Trophoblast cell (in vitro differentiated cells and primary cell): ENCODE data around the gene MAP3K12. TPM values are rescaled to one million over a fixed set of nuclear protein-coding genes. Genes with fewer than 3 reads are reported as not detected.
A peak's percentile ranks its signal among the peaks of the same experiment; 100 is the strongest.
"Not testable (repeated sequence)": the region's sequence is repeated elsewhere in the genome, so short reads cannot be mapped to it uniquely, and the experiment has no call there.

ENCODE experiments used
- DNase-seq, 2 donors: peaks; one replicate each; pipeline ENCODE4 v3.0.0-alpha.2; 2016
- H2AFZ ChIP-seq: 2 replicates; pipeline ENCODE4 v1.6.1; 2013; ENCODE audit warnings: low read length, moderate library complexity, mild to moderate bottlenecking; ENCODE audit not compliant: insufficient read depth, poor library complexity
- H2AK5ac ChIP-seq: 2 replicates; pipeline ENCODE4 v1.6.1; 2013; ENCODE audit warnings: mild to moderate bottlenecking, low read length
- H2BK120ac ChIP-seq: 2 replicates; pipeline ENCODE4 v1.6.1; 2013; ENCODE audit warnings: low read length, mild to moderate bottlenecking, moderate library complexity; ENCODE audit not compliant: insufficient read depth, poor library complexity
- H2BK12ac ChIP-seq: 2 replicates; pipeline ENCODE4 v1.6.1; 2013; ENCODE audit warnings: mild to moderate bottlenecking, low read length, moderate library complexity
- H2BK5ac ChIP-seq: 2 replicates; pipeline ENCODE4 v1.6.1; 2013; ENCODE audit warnings: low read length, low read depth, moderate library complexity, mild to moderate bottlenecking; ENCODE audit not compliant: poor library complexity
- H3K14ac ChIP-seq: 2 replicates; pipeline ENCODE4 v1.6.1; 2013; ENCODE audit warnings: mild to moderate bottlenecking, low read length
- H3K18ac ChIP-seq: 2 replicates; pipeline ENCODE4 v1.6.1; 2013; ENCODE audit warnings: mild to moderate bottlenecking, low read length
- H3K23ac ChIP-seq: 2 replicates; pipeline ENCODE4 v1.6.1; 2013; ENCODE audit warnings: low read length
- H3K27ac ChIP-seq: 2 replicates; pipeline ENCODE4 v1.5.1; 2013; ENCODE audit warnings: low read depth, mild to moderate bottlenecking, inconsistent platforms, low read length, moderate library complexity
- H3K27me3 ChIP-seq: 2 replicates; pipeline ENCODE4 v1.6.1; 2013; ENCODE audit warnings: inconsistent platforms, mild to moderate bottlenecking, low read length, moderate library complexity; ENCODE audit not compliant: insufficient read depth
- H3K36me3 ChIP-seq, 2 experiments: 1 replicate in 1 of 2; 2 replicates in 1 of 2; pipeline ENCODE4 v1.6.1; 2013; ENCODE audit warnings: low read length in 2 of 2, mild to moderate bottlenecking in 2 of 2, moderate library complexity in 1 of 2; ENCODE audit not compliant: insufficient read depth in 2 of 2, control insufficient read depth in 1 of 2
- H3K4ac ChIP-seq: 2 replicates; pipeline ENCODE4 v1.6.1; 2013; ENCODE audit warnings: low read depth, mild to moderate bottlenecking, low read length, moderate library complexity
- H3K4me1 ChIP-seq, 2 experiments: 1 replicate in 1 of 2; 2 replicates in 1 of 2; pipeline ENCODE4 v1.6.1; 2013; ENCODE audit warnings: low read length in 2 of 2, mild to moderate bottlenecking in 2 of 2, moderate library complexity in 1 of 2; ENCODE audit not compliant: insufficient read depth in 2 of 2, control insufficient read depth in 1 of 2
- H3K4me2 ChIP-seq: 2 replicates; pipeline ENCODE4 v1.6.1; 2013; ENCODE audit warnings: inconsistent platforms, mild to moderate bottlenecking, low read length, moderate library complexity
- H3K4me3 ChIP-seq: 2 replicates; pipeline ENCODE4 v1.5.1; 2013; ENCODE audit warnings: mild to moderate bottlenecking, low read depth, low read length, inconsistent platforms
- H3K79me1 ChIP-seq: one replicate; pipeline ENCODE4 v1.6.1; 2013; ENCODE audit warnings: low read length
- H3K79me2 ChIP-seq: 2 replicates; pipeline ENCODE4 v1.6.1; 2013; ENCODE audit warnings: low read length, mild to moderate bottlenecking; ENCODE audit not compliant: control insufficient read depth, insufficient read depth, poor library complexity
- H3K9ac ChIP-seq: 2 replicates; pipeline ENCODE4 v1.6.1; 2013; ENCODE audit warnings: mild to moderate bottlenecking, low read length
- H3K9me3 ChIP-seq: 2 replicates; pipeline ENCODE4 v1.6.1; 2013; ENCODE audit warnings: low read depth, mild to moderate bottlenecking, control low read depth, inconsistent platforms, low read length; ENCODE audit not compliant: insufficient read depth
- H4K12ac ChIP-seq: 2 replicates; pipeline ENCODE4 v1.6.1; 2013; ENCODE audit warnings: low read depth, mild to moderate bottlenecking, low read length, moderate library complexity
- H4K8ac ChIP-seq: 2 replicates; pipeline ENCODE4 v1.6.1; 2013; ENCODE audit warnings: low read depth, mild to moderate bottlenecking, low read length, moderate library complexity
- H4K91ac ChIP-seq: one replicate; pipeline ENCODE4 v1.6.1; 2013; ENCODE audit warnings: low read depth, mild to moderate bottlenecking, low read length, moderate library complexity
- WGBS: extraction: QIAGEN DNeasy Blood & Tissue Kit; methylation state at CpG from one replicate; pipeline ENCODE4 v1.1.7; 2013; ENCODE audit warnings: missing lambda C conversion rate; ENCODE audit not compliant: insufficient read length, insufficient coverage; ENCODE audit errors: extremely low coverage; 5-methylcytosine and 5-hydroxymethylcytosine counted together
- polyA plus RNA-seq: library from polyadenylated mRNA; stranded (reverse); fragments of 200-250 nt; gene quantifications from 2 replicates; pipeline ENCODE4 v1.2.3, GENCODE V29; 2013

Gene MAP3K12, protein sequence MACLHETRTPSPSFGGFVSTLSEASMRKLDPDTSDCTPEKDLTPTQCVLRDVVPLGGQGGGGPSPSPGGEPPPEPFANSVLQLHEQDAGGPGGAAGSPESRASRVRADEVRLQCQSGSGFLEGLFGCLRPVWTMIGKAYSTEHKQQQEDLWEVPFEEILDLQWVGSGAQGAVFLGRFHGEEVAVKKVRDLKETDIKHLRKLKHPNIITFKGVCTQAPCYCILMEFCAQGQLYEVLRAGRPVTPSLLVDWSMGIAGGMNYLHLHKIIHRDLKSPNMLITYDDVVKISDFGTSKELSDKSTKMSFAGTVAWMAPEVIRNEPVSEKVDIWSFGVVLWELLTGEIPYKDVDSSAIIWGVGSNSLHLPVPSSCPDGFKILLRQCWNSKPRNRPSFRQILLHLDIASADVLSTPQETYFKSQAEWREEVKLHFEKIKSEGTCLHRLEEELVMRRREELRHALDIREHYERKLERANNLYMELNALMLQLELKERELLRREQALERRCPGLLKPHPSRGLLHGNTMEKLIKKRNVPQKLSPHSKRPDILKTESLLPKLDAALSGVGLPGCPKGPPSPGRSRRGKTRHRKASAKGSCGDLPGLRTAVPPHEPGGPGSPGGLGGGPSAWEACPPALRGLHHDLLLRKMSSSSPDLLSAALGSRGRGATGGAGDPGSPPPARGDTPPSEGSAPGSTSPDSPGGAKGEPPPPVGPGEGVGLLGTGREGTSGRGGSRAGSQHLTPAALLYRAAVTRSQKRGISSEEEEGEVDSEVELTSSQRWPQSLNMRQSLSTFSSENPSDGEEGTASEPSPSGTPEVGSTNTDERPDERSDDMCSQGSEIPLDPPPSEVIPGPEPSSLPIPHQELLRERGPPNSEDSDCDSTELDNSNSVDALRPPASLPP
- 5.5 and 5.8 TPM in 2 replicates for polyA plus RNA-seq

DNA sequence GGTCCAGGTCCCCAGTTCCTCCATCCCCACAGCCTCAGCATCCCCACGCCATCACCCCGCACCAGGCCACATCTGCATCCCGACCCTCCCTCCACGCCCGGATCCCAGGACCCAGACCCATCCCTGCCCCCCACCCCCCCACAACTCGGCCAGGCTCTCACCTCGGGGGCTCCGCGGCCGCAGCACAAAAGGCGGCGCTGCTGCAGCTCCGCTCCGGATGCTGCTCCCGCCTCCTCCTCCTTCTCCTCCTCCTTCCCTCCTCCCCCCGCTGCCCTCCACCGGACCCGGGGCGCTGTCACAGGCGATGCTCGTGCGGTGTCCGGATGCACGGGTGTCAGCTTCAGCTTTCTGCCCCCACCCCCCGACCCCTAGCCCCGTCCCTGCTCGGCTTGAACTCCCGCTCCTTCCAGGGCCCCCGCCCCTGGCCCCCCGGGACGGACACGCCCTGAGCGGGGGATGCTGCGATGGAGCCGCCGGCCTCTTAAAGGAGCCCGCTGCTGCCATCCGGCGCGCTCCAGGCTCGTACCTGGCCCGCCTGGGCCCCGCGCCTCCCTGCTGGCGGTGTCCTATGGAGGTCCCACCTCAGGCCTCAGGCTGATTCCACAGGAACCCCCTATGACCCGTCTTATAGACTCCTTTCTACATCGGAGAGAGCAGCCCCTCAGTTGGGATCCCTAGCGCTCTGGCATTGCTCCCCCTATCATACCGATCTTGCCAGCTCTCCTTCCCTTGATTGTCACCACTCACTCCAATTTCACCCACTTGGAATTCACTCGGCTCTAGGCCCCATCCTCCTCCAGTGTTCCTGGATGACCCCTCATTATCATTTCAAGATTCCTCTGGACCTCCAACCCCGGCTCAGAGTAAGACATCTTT is at the start of gene MAP3K12:
Gene MAP3K12, minus strand, starts transcription at position 193 of the 876 bp plus-strand sequence. CDS start 12,067 bp downstream, outside the sequence.
- H2BK120ac ChIP-seq: peak within 1 kb of the TSS; percentile 51
- H3K36me3 ChIP-seq: peaks cover 7 to 16% of the 10 kb centered on the region in 2 experiments
- peaks cover 2% of the 10 kb centered on the region for H3K9me3 ChIP-seq
- peak within 1 kb of the TSS; percentile 77 for H2BK5ac ChIP-seq
- peak within 1 kb of the TSS; percentile 16 for H3K9ac ChIP-seq
- WGBS: no CpG with 5 or more reads among the region's 51 CpGs
- peak within 1 kb of the TSS; percentile 77 for H3K27ac ChIP-seq
- peak within 1 kb of the TSS; percentile 89 for H4K8ac ChIP-seq
- H2BK12ac ChIP-seq: peak within 1 kb of the TSS; percentile 66
- H4K12ac ChIP-seq: peak within 1 kb of the TSS; percentile 35
- H3K14ac ChIP-seq: peak within 1 kb of the TSS; percentile 43
- peak within 1 kb of the TSS; percentile 35 for H3K18ac ChIP-seq
- no peak within 1 kb of the TSS for H3K23ac ChIP-seq
- peak within 1 kb of the TSS; percentile 56 for H3K4me3 ChIP-seq
- H3K79me2 ChIP-seq: peaks cover 8% of the 10 kb centered on the region
- DNase-seq: peak in 1 of 2 donors; percentile 22
- H4K91ac ChIP-seq: peak within 1 kb of the TSS; percentile 70
- no peak within 1 kb of the TSS for H3K4ac ChIP-seq
- peak within 1 kb of the TSS; percentile 70 for H3K4me2 ChIP-seq
- H3K4me1 ChIP-seq: peaks cover 16 to 25% of the 10 kb centered on the region in 2 experiments
- H3K27me3 ChIP-seq: no peaks in the 10 kb centered on the region
- H3K79me1 ChIP-seq: peaks cover 19% of the 10 kb centered on the region
- peak within 1 kb of the TSS; percentile 58 for H2AK5ac ChIP-seq
- peak within 1 kb of the TSS; percentile 59 for H2AFZ ChIP-seq

DNA sequence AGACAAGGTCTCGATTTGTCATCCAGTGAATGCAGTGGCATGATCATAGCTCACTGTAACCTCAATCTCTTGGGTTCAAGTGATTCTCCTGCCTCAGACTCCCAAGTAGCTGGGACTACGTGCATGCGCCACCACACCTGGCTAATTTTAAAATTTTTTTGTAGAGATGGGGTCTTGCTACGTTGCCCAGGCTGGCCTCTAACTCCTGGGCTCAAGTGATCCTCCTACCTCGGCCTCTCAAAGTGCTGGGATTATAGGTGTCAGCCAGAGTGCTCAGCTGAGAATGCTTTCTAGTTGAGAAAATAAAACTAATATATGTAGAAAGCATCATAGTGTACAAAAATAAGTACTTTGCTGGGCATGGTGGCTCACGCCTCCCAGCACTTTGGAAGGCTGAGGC is 49.1 kb upstream of the MAP3K12 start:
- H3K18ac ChIP-seq, H3K79me1 ChIP-seq, H3K14ac ChIP-seq, H3K27me3 ChIP-seq, H2BK120ac ChIP-seq, H4K91ac ChIP-seq, H3K27ac ChIP-seq, H4K12ac ChIP-seq, H3K23ac ChIP-seq, H2AFZ ChIP-seq, H3K9ac ChIP-seq, H3K4me3 ChIP-seq, H3K4me1 ChIP-seq, DNase-seq, H3K36me3 ChIP-seq, H2AK5ac ChIP-seq, H2BK5ac ChIP-seq, H3K9me3 ChIP-seq, H2BK12ac ChIP-seq, H3K79me2 ChIP-seq, H4K8ac ChIP-seq, H3K4ac ChIP-seq, H3K4me2 ChIP-seq: not testable (repeated sequence)
- WGBS: no CpG with 5 or more reads among the region's 6 CpGs

DNA sequence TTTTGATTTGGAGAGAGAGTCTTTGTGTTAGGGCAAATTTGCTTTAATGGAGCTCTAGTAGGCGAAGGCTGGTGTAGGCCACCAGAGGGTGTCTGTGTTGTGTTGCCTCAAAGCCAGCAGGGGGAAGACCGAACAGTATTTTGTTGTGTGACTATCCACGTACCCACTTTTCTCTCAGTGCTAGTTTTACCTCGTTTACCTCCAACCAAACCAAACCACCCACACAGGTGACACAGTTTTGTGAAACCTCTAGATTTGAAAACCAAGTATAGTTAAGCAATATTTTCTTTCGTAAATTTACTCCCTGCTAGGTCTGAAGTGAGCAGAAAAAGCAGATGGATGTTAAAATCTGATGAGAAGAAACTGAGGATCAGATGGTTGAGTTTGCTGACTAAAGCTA is 44.3 kb upstream of the MAP3K12 start:
- H3K27me3 ChIP-seq: no peaks in the 10 kb centered on the region
- H2BK5ac ChIP-seq: no peak overlapping the region
- H4K12ac ChIP-seq: no peak overlapping the region
- H3K4me1 ChIP-seq: no peaks in the 10 kb centered on the region
- H3K9me3 ChIP-seq: no peaks in the 10 kb centered on the region
- no peak overlapping the region for H2AFZ ChIP-seq
- no peak overlapping the region for H3K4ac ChIP-seq
- H4K8ac ChIP-seq: no peak overlapping the region
- no peak overlapping the region for H3K23ac ChIP-seq
- H3K4me2 ChIP-seq: no peak overlapping the region
- H3K14ac ChIP-seq: no peak overlapping the region
- DNase-seq: peak in 1 of 2 donors; percentile 56
- no CpG with 5 or more reads among the region's 5 CpGs for WGBS
- H2BK120ac ChIP-seq: no peak overlapping the region
- H3K79me2 ChIP-seq: no peaks in the 10 kb centered on the region
- no peak overlapping the region for H4K91ac ChIP-seq
- no peak overlapping the region for H3K9ac ChIP-seq
- peaks cover 8 to 9% of the 10 kb centered on the region in 2 experiments for H3K36me3 ChIP-seq
- H3K18ac ChIP-seq: no peak overlapping the region
- no peak overlapping the region for H2AK5ac ChIP-seq
- no peak overlapping the region for H3K4me3 ChIP-seq
- no peaks in the 10 kb centered on the region for H3K79me1 ChIP-seq
- H3K27ac ChIP-seq: no peak overlapping the region
- H2BK12ac ChIP-seq: no peak overlapping the region

DNA sequence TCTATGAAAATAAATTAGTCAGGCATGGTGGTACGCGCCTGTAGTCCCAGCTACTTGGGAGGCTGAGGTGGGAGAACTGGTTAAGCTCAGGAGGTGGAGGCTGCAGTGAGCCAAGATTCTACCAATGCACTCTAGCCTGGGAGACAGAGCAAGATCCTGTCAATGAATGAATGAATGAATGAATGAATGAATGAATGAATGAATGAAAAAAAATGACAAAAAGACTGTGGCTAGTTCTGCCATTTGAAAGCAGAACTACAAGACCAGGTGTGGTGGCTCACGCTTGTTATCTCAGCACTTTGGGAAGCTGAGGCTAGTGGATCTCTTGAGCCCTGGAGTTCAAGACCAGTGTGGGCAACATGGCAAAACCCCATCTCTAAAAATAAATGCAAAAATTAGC is 40.3 kb upstream of the MAP3K12 start:
- Histone ChIP-seq H3K9ac (no peak overlapping the region), H2AK5ac (no peak overlapping the region)
- WGBS: no CpG with 5 or more reads among the region's 3 CpGs

More for the DNA sequence above, 40.3 kb upstream of the MAP3K12 start:
- no peaks in the 10 kb centered on the region for H3K9me3 ChIP-seq
- H2BK12ac ChIP-seq: no peak overlapping the region
- H4K12ac ChIP-seq: no peak overlapping the region
- no peak overlapping the region for H3K4me3 ChIP-seq
- H3K14ac ChIP-seq: no peak overlapping the region
- peaks cover 8 to 15% of the 10 kb centered on the region in 2 experiments for H3K36me3 ChIP-seq
- H3K27me3 ChIP-seq: no peaks in the 10 kb centered on the region
- no peak overlapping the region for H2BK5ac ChIP-seq
- no peak overlapping the region for H3K23ac ChIP-seq
- H4K8ac ChIP-seq: no peak overlapping the region
- H2BK120ac ChIP-seq: no peak overlapping the region
- H3K4ac ChIP-seq: no peak overlapping the region
- no peak overlapping the region for H4K91ac ChIP-seq
- no peak overlapping the region for H3K18ac ChIP-seq
- no peaks in the 10 kb centered on the region for H3K79me1 ChIP-seq
- peaks cover 0 to 3% of the 10 kb centered on the region in 2 experiments for H3K4me1 ChIP-seq
- H3K79me2 ChIP-seq: no peaks in the 10 kb centered on the region
- H3K4me2 ChIP-seq: no peak overlapping the region
- no peak overlapping the region for H3K27ac ChIP-seq
- no peak for DNase-seq
- H2AFZ ChIP-seq: no peak overlapping the region
